HepG2 (cell line): Measurements from ENCODE around the gene CEP131. TPM values are rescaled to one million over a fixed set of nuclear protein-coding genes. Genes with fewer than 3 reads are reported as not detected.

Experiments used
- DMAP1 ChIP-seq: IDR thresholded peaks from 2 replicates; pipeline ENCODE4 v1.6.1; 2016
- ETV5 ChIP-seq: IDR thresholded peaks from 2 replicates; pipeline ENCODE4 v1.6.1; 2018; ENCODE audit warnings: missing biosample characterization, missing genetic modification reagents, inconsistent platforms, borderline replicate concordance
- HNRNPLL ChIP-seq: fragments of 200-400 bp; formaldehyde crosslinking; IDR thresholded peaks from 2 replicates; pipeline ENCODE4 v1.6.1; 2017; ENCODE audit warnings: mild to moderate bottlenecking, low read depth, low read length; ENCODE audit not compliant: poor library complexity, severe bottlenecking
- SKIL ChIP-seq: sonication (generic); formaldehyde crosslinking; IDR thresholded peaks from 2 replicates; pipeline ENCODE4 v1.8.0; 2022; ENCODE audit warnings: missing genetic modification reagents, mild to moderate bottlenecking, moderate library complexity, borderline replicate concordance
- ZBTB40 ChIP-seq, 2 experiments: fragments of 450-650 bp in 1 of 2; sonication (generic) in 1 of 2; formaldehyde crosslinking in 1 of 2; IDR thresholded peaks; 2 replicates each; pipeline versions ENCODE4 v1.6.1 to v1.8.0; 2016 to 2022; ENCODE audit warnings: antibody characterized with exemption in 1 of 2, mild to moderate bottlenecking in 1 of 2, missing genetic modification reagents in 1 of 2
- ZNF30 ChIP-seq: sonication (generic); formaldehyde crosslinking; IDR thresholded peaks from 2 replicates; pipeline ENCODE4 v1.5.0; 2020; ENCODE audit warnings: mild to moderate bottlenecking, missing genetic modification reagents
- polyA plus RNA-seq, 8 experiments: library from polyadenylated mRNA; depleted of rRNA in 3 of 8; stranded (reverse) in 7 of 8; unstranded in 1 of 8; fragments of >200 nt; fragmentation: Illumina TruSeq in 4 of 8; extraction: Trizol in 4 of 8; gene quantifications; 2 replicates each; pipeline versions ENCODE4 v1.2.1 to v1.2.3, GENCODE V29; 2011 to 2016; ENCODE audit warnings: low read depth in 4 of 8, missing spikeins in 1 of 8, mixed read lengths in 1 of 8; ENCODE audit not compliant: insufficient read depth in 1 of 8
- total RNA-seq, 5 experiments: library from RNA; depleted of rRNA; stranded (reverse); fragments of >200 nt; fragmentation: Illumina TruSeq; extraction: Trizol; gene quantifications; 2 replicates each; pipeline ENCODE4 v1.2.3, GENCODE V29; 2016; ENCODE audit warnings: low read depth in 1 of 5
- TF ChIP-seq, protein P1 (sequence below): IDR thresholded peaks from 2 replicates; pipeline ENCODE4 v1.6.1; 2012; ENCODE audit warnings: low read depth, low read length, improper control_type of control experiment
- TF ChIP-seq, protein P2 (sequence below): sonication (generic); formaldehyde crosslinking; IDR thresholded peaks from 2 replicates; pipeline ENCODE4 v1.5.1; 2020; ENCODE audit warnings: mild to moderate bottlenecking, missing genetic modification reagents, moderate library complexity
- TF ChIP-seq, protein P3 (sequence below): sonication (generic); formaldehyde crosslinking; IDR thresholded peaks from 2 replicates; pipeline ENCODE4 v1.4.0; 2020; ENCODE audit warnings: low read depth, mild to moderate bottlenecking, missing genetic modification reagents

The CEP131 gene
- total and polyA plus RNA-seq, 2 of the 13 experiments (the other 11 are each of a cell fraction or from before 2014, with no cell fraction given) = 5.0 to 16.8 TPM

DNA sequence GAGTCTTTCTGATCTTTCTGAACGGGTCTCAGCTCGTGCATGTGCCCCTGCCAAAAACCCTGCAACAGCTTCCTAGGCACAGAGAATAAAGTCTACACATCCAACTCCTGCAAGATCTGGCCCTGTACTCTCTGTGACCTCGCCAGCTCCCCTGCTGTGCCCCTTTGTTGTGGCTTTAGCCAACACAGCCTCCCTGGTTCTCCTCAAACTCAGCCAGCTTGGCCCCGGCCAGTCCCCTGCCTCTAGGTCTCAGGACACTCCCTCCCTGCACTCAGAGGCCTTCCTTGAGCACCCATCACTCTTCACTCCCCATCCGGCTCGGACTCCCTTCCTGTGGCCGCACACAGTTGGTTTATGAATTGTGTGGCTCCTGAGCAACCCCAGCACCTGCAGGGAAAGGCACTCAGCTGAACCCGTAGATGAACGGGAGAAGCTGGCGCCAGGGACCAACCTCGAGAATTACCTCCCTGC lies 1.4 kb downstream of the CEP131 start (continued):
- no peak for TF ChIP-seq ZBTB40 (IDR thresholded peaks at IDR 0.05)
- peak; percentile 49; the same call in 1 of the 2 replicates for TF ChIP-seq ZBTB40 (CRISPR knock-in tag; IDR thresholded peaks at IDR 0.05)
- peak; percentile 6 for TF ChIP-seq HNRNPLL
- no peak for TF ChIP-seq ETV5
- no peak for TF ChIP-seq DMAP1 (CRISPR knock-in tag)
- TF ChIP-seq ZNF30 (CRISPR knock-in tag) = no peak
- TF ChIP-seq, protein P1, sequence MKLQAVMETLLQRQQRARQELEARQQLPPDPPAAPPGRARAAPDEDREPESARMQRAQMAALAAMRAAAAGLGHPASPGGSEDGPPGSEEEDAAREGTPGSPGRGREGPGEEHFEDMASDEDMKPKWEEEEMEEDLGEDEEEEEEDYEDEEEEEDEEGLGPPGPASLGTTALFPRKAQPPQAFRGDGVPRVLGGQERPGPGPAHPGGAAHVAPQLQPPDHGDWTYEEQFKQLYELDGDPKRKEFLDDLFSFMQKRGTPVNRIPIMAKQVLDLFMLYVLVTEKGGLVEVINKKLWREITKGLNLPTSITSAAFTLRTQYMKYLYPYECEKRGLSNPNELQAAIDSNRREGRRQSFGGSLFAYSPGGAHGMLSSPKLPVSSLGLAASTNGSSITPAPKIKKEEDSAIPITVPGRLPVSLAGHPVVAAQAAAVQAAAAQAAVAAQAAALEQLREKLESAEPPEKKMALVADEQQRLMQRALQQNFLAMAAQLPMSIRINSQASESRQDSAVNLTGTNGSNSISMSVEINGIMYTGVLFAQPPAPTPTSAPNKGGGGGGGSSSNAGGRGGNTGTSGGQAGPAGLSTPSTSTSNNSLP = no peak
- TF ChIP-seq, protein P2, sequence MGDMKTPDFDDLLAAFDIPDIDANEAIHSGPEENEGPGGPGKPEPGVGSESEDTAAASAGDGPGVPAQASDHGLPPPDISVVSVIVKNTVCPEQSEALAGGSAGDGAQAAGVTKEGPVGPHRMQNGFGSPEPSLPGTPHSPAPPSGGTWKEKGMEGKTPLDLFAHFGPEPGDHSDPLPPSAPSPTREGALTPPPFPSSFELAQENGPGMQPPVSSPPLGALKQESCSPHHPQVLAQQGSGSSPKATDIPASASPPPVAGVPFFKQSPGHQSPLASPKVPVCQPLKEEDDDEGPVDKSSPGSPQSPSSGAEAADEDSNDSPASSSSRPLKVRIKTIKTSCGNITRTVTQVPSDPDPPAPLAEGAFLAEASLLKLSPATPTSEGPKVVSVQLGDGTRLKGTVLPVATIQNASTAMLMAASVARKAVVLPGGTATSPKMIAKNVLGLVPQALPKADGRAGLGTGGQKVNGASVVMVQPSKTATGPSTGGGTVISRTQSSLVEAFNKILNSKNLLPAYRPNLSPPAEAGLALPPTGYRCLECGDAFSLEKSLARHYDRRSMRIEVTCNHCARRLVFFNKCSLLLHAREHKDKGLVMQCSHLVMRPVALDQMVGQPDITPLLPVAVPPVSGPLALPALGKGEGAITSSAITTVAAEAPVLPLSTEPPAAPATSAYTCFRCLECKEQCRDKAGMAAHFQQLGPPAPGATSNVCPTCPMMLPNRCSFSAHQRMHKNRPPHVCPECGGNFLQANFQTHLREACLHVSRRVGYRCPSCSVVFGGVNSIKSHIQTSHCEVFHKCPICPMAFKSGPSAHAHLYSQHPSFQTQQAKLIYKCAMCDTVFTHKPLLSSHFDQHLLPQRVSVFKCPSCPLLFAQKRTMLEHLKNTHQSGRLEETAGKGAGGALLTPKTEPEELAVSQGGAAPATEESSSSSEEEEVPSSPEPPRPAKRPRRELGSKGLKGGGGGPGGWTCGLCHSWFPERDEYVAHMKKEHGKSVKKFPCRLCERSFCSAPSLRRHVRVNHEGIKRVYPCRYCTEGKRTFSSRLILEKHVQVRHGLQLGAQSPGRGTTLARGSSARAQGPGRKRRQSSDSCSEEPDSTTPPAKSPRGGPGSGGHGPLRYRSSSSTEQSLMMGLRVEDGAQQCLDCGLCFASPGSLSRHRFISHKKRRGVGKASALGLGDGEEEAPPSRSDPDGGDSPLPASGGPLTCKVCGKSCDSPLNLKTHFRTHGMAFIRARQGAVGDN (CRISPR knock-in tag) = no peak
- TF ChIP-seq, protein P3, sequence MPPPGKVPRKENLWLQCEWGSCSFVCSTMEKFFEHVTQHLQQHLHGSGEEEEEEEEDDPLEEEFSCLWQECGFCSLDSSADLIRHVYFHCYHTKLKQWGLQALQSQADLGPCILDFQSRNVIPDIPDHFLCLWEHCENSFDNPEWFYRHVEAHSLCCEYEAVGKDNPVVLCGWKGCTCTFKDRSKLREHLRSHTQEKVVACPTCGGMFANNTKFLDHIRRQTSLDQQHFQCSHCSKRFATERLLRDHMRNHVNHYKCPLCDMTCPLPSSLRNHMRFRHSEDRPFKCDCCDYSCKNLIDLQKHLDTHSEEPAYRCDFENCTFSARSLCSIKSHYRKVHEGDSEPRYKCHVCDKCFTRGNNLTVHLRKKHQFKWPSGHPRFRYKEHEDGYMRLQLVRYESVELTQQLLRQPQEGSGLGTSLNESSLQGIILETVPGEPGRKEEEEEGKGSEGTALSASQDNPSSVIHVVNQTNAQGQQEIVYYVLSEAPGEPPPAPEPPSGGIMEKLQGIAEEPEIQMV (CRISPR knock-in tag) = no peak
- no peak for TF ChIP-seq SKIL (CRISPR knock-in tag)
